ENCODE results near the gene RAD18.

The RAD18 gene

GRCh38 chr3:8842293-8842692 lies 121.0 kb downstream of the RAD18 start:
- Histone ChIP-seq H3K4me1 (ENCODE audit: insufficient read depth, low read length, poor library complexity, severe bottlenecking) (no peaks in the 10 kb centered on the region), H3K27me3 (ENCODE audit: insufficient read depth, low read length, poor library complexity, severe bottlenecking) (no peaks in the 10 kb centered on the region), H3K4me2 (ENCODE audit: low read depth, low read length, poor library complexity, severe bottlenecking) (no peak overlapping the region), H3K36me3 (ENCODE audit: insufficient read depth, low read length) (no peaks in the 10 kb centered on the region), H3K9ac (ENCODE audit: low read depth, low read length, poor library complexity, severe bottlenecking) (no peak overlapping the region), H2AFZ (ENCODE audit: low read length) (no peak overlapping the region), H3K79me2 (ENCODE audit: insufficient read depth, low read length) (no peaks in the 10 kb centered on the region), H4K20me1 (ENCODE audit: insufficient read depth, low read length, poor library complexity, severe bottlenecking) (no peaks in the 10 kb centered on the region), H3K9me2 (replicated peaks; ENCODE audit: low read depth, low read length) (no peaks in the 10 kb centered on the region), H3F3A (ENCODE audit: low read depth) (no peaks in the 10 kb centered on the region), H3K9me3 (ENCODE audit: insufficient read depth, low read depth, low read length) (no peaks in the 10 kb centered on the region), H3K4me3 (ENCODE audit: low read length, poor library complexity, severe bottlenecking) (no peak overlapping the region)
- TF ChIP-seq EZH2phosphoT487 (IDR thresholded peaks at IDR 0.05; ENCODE audit: borderline replicate concordance), result no peak
- TF ChIP-seq CTCF (conservative IDR thresholded peaks at IDR 0.05; ENCODE audit: low read length), result no peak

GRCh38 chr3:8841472-8841871 lies 121.8 kb downstream of the RAD18 start:
- no peaks in the 10 kb centered on the region for H3K9me3 ChIP-seq (ENCODE audit: insufficient read depth, low read depth, low read length)
- no peak overlapping the region for H3K4me2 ChIP-seq (ENCODE audit: low read depth, low read length, poor library complexity, severe bottlenecking)
- no peaks in the 10 kb centered on the region for H3K79me2 ChIP-seq (ENCODE audit: insufficient read depth, low read length)
- no peaks in the 10 kb centered on the region for H3K36me3 ChIP-seq (ENCODE audit: insufficient read depth, low read length)
- H3K9ac ChIP-seq (ENCODE audit: low read depth, low read length, poor library complexity, severe bottlenecking), result no peak overlapping the region
- H3K9me2 ChIP-seq (replicated peaks; ENCODE audit: low read depth, low read length), result no peaks in the 10 kb centered on the region
- H3F3A ChIP-seq (ENCODE audit: low read depth), result no peaks in the 10 kb centered on the region
- H4K20me1 ChIP-seq (ENCODE audit: insufficient read depth, low read length, poor library complexity, severe bottlenecking), result no peaks in the 10 kb centered on the region
- no peaks in the 10 kb centered on the region for H3K27me3 ChIP-seq (ENCODE audit: insufficient read depth, low read length, poor library complexity, severe bottlenecking)
- no peak overlapping the region for H3K4me3 ChIP-seq (ENCODE audit: low read length, poor library complexity, severe bottlenecking)
- H2AFZ ChIP-seq (ENCODE audit: low read length), result no peak overlapping the region
- no peaks in the 10 kb centered on the region for H3K4me1 ChIP-seq (ENCODE audit: insufficient read depth, low read length, poor library complexity, severe bottlenecking)
- TF ChIP-seq CTCF (conservative IDR thresholded peaks at IDR 0.05; ENCODE audit: low read length) (no peak), EZH2phosphoT487 (IDR thresholded peaks at IDR 0.05; ENCODE audit: borderline replicate concordance) (no peak)

- Histone ChIP-seq H3K9ac (ENCODE audit: low read depth, low read length, poor library complexity, severe bottlenecking) (no peak overlapping the region), H3K27me3 (ENCODE audit: insufficient read depth, low read length, poor library complexity, severe bottlenecking) (no peaks in the 10 kb centered on the region), H4K20me1 (ENCODE audit: insufficient read depth, low read length, poor library complexity, severe bottlenecking) (no peaks in the 10 kb centered on the region), H3K4me3 (ENCODE audit: low read length, poor library complexity, severe bottlenecking) (no peak overlapping the region), H3K36me3 (ENCODE audit: insufficient read depth, low read length) (no peaks in the 10 kb centered on the region), H3K79me2 (ENCODE audit: insufficient read depth, low read length) (no peaks in the 10 kb centered on the region), H3K4me1 (ENCODE audit: insufficient read depth, low read length, poor library complexity, severe bottlenecking) (no peaks in the 10 kb centered on the region), H2AFZ (ENCODE audit: low read length) (no peak overlapping the region), H3K9me2 (replicated peaks; ENCODE audit: low read depth, low read length) (no peaks in the 10 kb centered on the region), H3K4me2 (ENCODE audit: low read depth, low read length, poor library complexity, severe bottlenecking) (no peak overlapping the region), H3F3A (ENCODE audit: low read depth) (no peaks in the 10 kb centered on the region), H3K9me3 (ENCODE audit: insufficient read depth, low read depth, low read length) (no peaks in the 10 kb centered on the region)
- TF ChIP-seq CTCF (conservative IDR thresholded peaks at IDR 0.05; ENCODE audit: low read length) (no peak), EZH2phosphoT487 (IDR thresholded peaks at IDR 0.05; ENCODE audit: borderline replicate concordance) (no peak)
Measured at GRCh38 chr3:8840556-8840955, 122.7 kb downstream of the RAD18 start.
